ENCODE data around the gene DENND1C. TPM values are rescaled to one million over a fixed set of nuclear protein-coding genes. Genes with fewer than 3 reads are reported as not detected.

DENND1C gene
- total and polyA plus RNA-seq, 2 donors from 2014 or later: 2.6 to 8.2 TPM

GRCh38 chr19:6499052-6499790 lies 17.6 kb upstream of the DENND1C start:
- intact Hi-C loops (cut with DNase I): no loop called here

GRCh38 chr19:6498294-6499036 lies 16.9 kb upstream of the DENND1C start:
- no peak for DNase-seq
- no peak for TF ChIP-seq CTCF (IDR thresholded peaks at IDR 0.05; ENCODE audit: borderline replicate concordance, extremely low read depth, insufficient read depth)
- no peaks in the 10 kb centered on the region for H3K9me3 ChIP-seq (ENCODE audit: control insufficient read depth in 2 of 3, insufficient read depth in 1 of 3, low read length in 3 of 3)
- H3K4me1 ChIP-seq (ENCODE audit: control insufficient read depth in 2 of 3, insufficient read depth in 2 of 3, low read depth in 1 of 3, low read length in 3 of 3): no peaks in the 10 kb centered on the region
- H3K36me3 ChIP-seq (ENCODE audit: control insufficient read depth in 2 of 3, insufficient read depth in 3 of 3, low read length in 3 of 3): no peaks in the 10 kb centered on the region
- H3K27me3 ChIP-seq (ENCODE audit: control insufficient read depth, insufficient read depth, low read length): peaks cover 3% of the 10 kb centered on the region
- no peak overlapping the region for H3K4me3 ChIP-seq (ENCODE audit: low read length in 3 of 3)
- H3K9ac ChIP-seq (ENCODE audit: low read length in 3 of 3): no peak overlapping the region
- intact Hi-C loops (cut with DNase I): no loop called here
- FAIRE-seq: no peak
- no peak overlapping the region for H3K27ac ChIP-seq (ENCODE audit: low read depth in 2 of 2, low read length in 2 of 2)

More at GRCh38 chr19:6499052-6499790, 17.6 kb upstream of the DENND1C start:
- FAIRE-seq (no peak), DNase-seq (no peak)
- peaks cover 3% of the 10 kb centered on the region for H3K27me3 ChIP-seq (ENCODE audit: control insufficient read depth, insufficient read depth, low read length)
- no peak for TF ChIP-seq CTCF (IDR thresholded peaks at IDR 0.05; ENCODE audit: borderline replicate concordance, extremely low read depth, insufficient read depth)
- no peaks in the 10 kb centered on the region for H3K4me1 ChIP-seq (ENCODE audit: control insufficient read depth in 2 of 3, insufficient read depth in 2 of 3, low read depth in 1 of 3, low read length in 3 of 3)
- H3K4me3 ChIP-seq (ENCODE audit: low read length in 3 of 3): no peak overlapping the region
- no peaks in the 10 kb centered on the region for H3K9me3 ChIP-seq (ENCODE audit: control insufficient read depth in 2 of 3, insufficient read depth in 1 of 3, low read length in 3 of 3)
- H3K9ac ChIP-seq (ENCODE audit: low read length in 3 of 3): no peak overlapping the region
- no peaks in the 10 kb centered on the region for H3K36me3 ChIP-seq (ENCODE audit: control insufficient read depth in 2 of 3, insufficient read depth in 3 of 3, low read length in 3 of 3)
- H3K27ac ChIP-seq (ENCODE audit: low read depth in 2 of 2, low read length in 2 of 2): no peak overlapping the region

- Histone ChIP-seq H3K36me3 (ENCODE audit: control insufficient read depth in 2 of 3, insufficient read depth in 3 of 3, low read length in 3 of 3) (no peaks in the 10 kb centered on the region), H3K27me3 (ENCODE audit: control insufficient read depth, insufficient read depth, low read length) (no peaks in the 10 kb centered on the region), H3K4me1 (ENCODE audit: control insufficient read depth in 2 of 3, insufficient read depth in 2 of 3, low read depth in 1 of 3, low read length in 3 of 3) (no peaks in the 10 kb centered on the region), H3K9ac (ENCODE audit: low read length in 3 of 3) (no peak overlapping the region), H3K9me3 (ENCODE audit: control insufficient read depth in 2 of 3, insufficient read depth in 1 of 3, low read length in 3 of 3) (peaks cover 0 to 6% (median 2%) of the 10 kb centered on the region in 3 donors), H3K4me3 (ENCODE audit: low read length in 3 of 3) (no peak overlapping the region), H3K27ac (ENCODE audit: low read depth in 2 of 2, low read length in 2 of 2) (no peak overlapping the region)
- no peak for TF ChIP-seq CTCF (IDR thresholded peaks at IDR 0.05; ENCODE audit: borderline replicate concordance, extremely low read depth, insufficient read depth)
- FAIRE-seq (no peak), DNase-seq (no peak)
- intact Hi-C loops (cut with DNase I): no loop called here
Measured at GRCh38 chr19:6495947-6496346, 14.4 kb upstream of the DENND1C start.
